ENCODE results near the gene ARHGDIB.

The ARHGDIB gene

GRCh38 chr12:14982562-14982961, 21.2 kb upstream of the ARHGDIB start:
- no peak for DNase-seq

- no peak for DNase-seq
These were observed 19.6 kb upstream of the ARHGDIB start for GRCh38 chr12:14981049-14981448.

GRCh38 chr12:14979468-14979867, 18.1 kb upstream of the ARHGDIB start:
- no peak for DNase-seq

- DNase-seq: no peak
These were observed 15.3 kb upstream of the ARHGDIB start for GRCh38 chr12:14976658-14977057.

- no peak for DNase-seq
These were observed 14.1 kb upstream of the ARHGDIB start for GRCh38 chr12:14975457-14975856.

- no peak for DNase-seq
These were observed 13.2 kb upstream of the ARHGDIB start for GRCh38 chr12:14974633-14975032.

GRCh38 chr12:14972816-14973215, 11.4 kb upstream of the ARHGDIB start, which contains the start of gene PDE6H:
PDE6H (plus strand) TSS chr12:14973042; CDS start chr12:14978013, 4,971 bp downstream.
- no peak for DNase-seq

GRCh38 chr12:14970473-14970872, 9.1 kb upstream of the ARHGDIB start:
- DNase-seq: no peak

- DNase-seq: no peak
These were observed 7.1 kb upstream of the ARHGDIB start for GRCh38 chr12:14968478-14968877.

GRCh38 chr12:14965221-14965620, 3.8 kb upstream of the ARHGDIB start:
- DNase-seq: no peak

GRCh38 chr12:14964406-14964805, 3.0 kb upstream of the ARHGDIB start:
- DNase-seq: no peak

- DNase-seq: no peak
These were observed 2.1 kb upstream of the ARHGDIB start for GRCh38 chr12:14963520-14963919.

GRCh38 chr12:14962797-14963196, 1.4 kb upstream of the ARHGDIB start:
- no peak for DNase-seq

- no peak for DNase-seq
These were observed 745 bp upstream of the ARHGDIB start for GRCh38 chr12:14962153-14962539.

GRCh38 chr12:14960548-14961465, 594 bp downstream of the ARHGDIB start:
- no peak for DNase-seq

GRCh38 chr12:14959916-14960496, 1.4 kb downstream of the ARHGDIB start:
- DNase-seq: no peak

- DNase-seq: no peak
These were observed 1.9 kb downstream of the ARHGDIB start for GRCh38 chr12:14959463-14959862.

- DNase-seq: no peak
These were observed 2.3 kb downstream of the ARHGDIB start for GRCh38 chr12:14959126-14959440.

- DNase-seq: no peak
These were observed 2.9 kb downstream of the ARHGDIB start for GRCh38 chr12:14958361-14959125.

- no peak for DNase-seq
These were observed 3.7 kb downstream of the ARHGDIB start for GRCh38 chr12:14957551-14958168.

- no peak for DNase-seq
These were observed 4.5 kb downstream of the ARHGDIB start for GRCh38 chr12:14956905-14957304.

GRCh38 chr12:14956024-14956891, 5.1 kb downstream of the ARHGDIB start:
- DNase-seq: no peak

Measured in NCI-H187 (cell line).